Measurements from ENCODE around the gene PLXNC1. TPM values are rescaled to one million over a fixed set of nuclear protein-coding genes. Genes with fewer than 3 reads are reported as not detected.
A peak's percentile ranks its signal among the peaks of the same experiment; 100 is the strongest.

The PLXNC1 gene
- polyA plus RNA-seq, 1 donor from 2014 or later = 6.6 TPM

DNA sequence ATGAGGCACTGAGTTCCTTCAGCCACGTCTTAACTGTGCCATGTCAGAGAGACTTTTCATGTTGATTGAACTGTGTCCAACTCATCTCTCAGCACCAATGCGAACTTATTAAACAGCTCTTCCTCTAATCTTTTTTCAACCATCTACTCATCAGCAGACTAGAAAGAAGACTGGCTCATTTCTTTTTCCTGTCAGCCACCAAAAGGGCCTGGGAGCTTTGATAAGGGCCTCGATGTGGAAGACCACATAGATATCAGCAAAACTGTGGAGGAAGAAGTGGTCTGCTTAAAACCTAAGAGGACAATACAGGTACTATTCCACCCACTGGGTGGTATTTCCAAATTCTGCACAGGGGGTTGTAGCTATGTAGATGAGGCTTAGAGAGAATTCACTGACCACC lies 3.6 kb upstream of the PLXNC1 start:
- Mint-ChIP-seq H3K4me3 (peak overlapping the region in 1 of 4 donors; percentile 32), H3K4me1 (peaks cover 12 to 17% (median 14%) of the 10 kb centered on the region in 3 donors), H3K36me3 (no peaks in the 10 kb centered on the region), H3K27me3 (no peaks in the 10 kb centered on the region), H3K9me3 (peaks cover 0 to 1% (median 0%) of the 10 kb centered on the region in 3 donors), H3K27ac (peak overlapping the region in 1 of 3 donors; percentile 71)

DNA sequence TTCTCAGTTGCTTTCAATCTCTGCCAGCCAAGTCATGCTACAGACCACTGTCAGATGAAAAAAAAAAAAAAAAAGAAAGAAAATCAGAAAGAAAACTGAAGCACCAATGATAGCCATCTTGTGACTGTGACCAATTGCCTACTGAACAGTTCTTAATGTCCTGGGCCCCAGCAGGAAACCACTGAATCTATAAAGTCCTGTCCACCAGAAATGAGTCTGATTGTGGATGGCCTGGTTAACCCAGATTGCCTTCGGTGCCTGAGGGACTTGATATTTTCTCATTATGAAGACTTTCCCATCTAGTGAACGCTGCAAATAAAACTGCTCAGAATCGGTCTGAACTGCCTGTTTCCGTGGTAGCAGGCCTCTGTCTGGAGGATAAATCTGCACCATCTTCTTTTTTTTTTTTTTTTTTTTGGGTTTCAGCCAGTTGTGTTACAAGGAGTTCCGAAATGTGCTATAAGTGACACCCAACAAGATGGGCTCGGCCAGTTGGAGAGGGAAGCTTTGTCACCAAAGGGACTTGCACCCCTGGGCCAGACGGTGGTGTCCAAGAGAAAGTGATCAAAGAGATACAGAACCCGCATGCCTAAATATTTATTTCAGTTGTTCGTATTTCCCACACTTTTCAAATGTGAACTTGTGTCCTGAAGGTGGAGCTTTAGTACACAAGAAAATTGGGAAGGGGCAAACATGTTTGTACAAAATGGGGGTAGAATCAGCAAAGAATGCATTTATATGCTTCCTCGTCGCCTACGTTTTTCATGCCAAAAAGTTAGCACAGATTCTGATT lies 3.0 kb upstream of the PLXNC1 start:
- Mint-ChIP-seq H3K4me1 (peaks cover 12 to 17% (median 14%) of the 10 kb centered on the region in 3 donors), H3K27ac (no peak overlapping the region), H3K9me3 (peaks cover 0 to 1% (median 0%) of the 10 kb centered on the region in 3 donors), H3K4me3 (peak overlapping the region in 2 of 4 donors; percentile 45 to 87), H3K36me3 (no peaks in the 10 kb centered on the region), H3K27me3 (no peaks in the 10 kb centered on the region)

DNA sequence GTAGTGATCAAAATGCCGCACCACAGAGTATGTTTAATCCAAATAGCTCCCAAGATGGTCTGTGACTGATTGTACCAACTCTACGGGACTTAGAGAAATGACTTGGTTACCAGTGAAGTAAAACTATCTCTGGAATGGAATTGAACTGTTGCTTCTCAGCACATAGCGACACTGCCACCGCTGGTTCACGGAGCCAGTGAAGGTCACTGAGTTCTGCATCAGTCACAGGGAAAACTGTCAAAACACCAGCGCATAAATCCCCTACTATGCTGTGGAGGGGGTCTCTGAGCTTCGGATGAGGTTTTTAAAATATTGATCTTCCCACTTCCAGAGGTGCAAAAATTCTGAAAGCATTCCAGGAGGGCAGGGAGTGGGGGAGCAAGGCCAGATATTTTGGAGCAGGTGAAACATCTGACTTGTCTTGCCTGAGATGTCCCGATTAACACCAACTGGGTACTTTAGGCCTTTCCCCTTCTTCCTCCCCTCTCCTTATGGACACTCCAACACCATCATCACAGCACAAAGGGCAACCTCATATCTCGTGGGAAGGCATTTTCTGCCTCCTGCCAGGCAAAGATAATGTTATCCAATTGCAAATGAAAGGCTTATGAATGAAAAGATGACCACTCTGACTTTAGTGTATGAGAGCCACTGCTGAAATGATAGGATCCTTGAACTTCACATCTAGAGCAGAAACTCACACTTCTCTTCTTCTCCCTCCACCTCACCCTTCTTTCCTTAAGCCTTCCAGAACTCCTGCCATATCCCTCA lies 2.0 kb upstream of the PLXNC1 start:
- Mint-ChIP-seq H3K27me3 (no peaks in the 10 kb centered on the region), H3K9me3 (peaks cover 0 to 1% (median 0%) of the 10 kb centered on the region in 3 donors), H3K36me3 (no peaks in the 10 kb centered on the region), H3K4me3 (peak overlapping the region in 2 of 4 donors; percentile 49 to 87), H3K27ac (no peak overlapping the region), H3K4me1 (peaks cover 16 to 24% (median 20%) of the 10 kb centered on the region in 3 donors)

DNA sequence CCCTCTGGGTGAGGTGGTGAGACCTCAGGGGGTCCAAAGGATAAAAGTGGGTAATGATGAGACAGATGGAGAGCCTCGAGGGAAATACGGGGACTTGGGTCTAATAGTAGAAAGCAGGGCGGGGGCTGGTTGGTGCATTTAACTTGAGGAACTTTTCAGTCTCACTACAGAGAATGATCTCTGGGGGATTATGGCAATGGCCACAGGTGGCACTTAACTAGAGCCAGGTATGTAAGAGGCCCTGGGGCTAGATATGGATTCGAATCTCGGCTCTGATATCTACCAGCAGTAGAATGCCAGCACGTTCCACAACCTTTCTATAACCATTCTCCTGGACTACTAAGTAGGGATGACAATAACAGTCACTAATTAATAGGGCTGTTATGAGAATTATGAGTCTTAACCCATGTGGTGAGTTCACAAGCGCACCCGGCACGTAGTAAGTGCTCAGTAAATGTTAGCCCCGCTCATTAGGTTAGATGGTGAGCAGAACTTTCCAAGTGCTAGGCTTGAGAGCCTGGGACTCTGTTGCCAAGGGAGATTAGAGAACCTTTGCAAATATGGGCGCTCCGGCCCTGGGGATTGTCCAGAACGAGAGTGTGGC lies 888 bp upstream of the PLXNC1 start:
- H3K4me1 Mint-ChIP-seq = peaks cover 26 to 33% (median 30%) of the 10 kb centered on the region in 3 donors
- H3K9me3 Mint-ChIP-seq = peaks cover 0 to 1% (median 0%) of the 10 kb centered on the region in 3 donors

DNA sequence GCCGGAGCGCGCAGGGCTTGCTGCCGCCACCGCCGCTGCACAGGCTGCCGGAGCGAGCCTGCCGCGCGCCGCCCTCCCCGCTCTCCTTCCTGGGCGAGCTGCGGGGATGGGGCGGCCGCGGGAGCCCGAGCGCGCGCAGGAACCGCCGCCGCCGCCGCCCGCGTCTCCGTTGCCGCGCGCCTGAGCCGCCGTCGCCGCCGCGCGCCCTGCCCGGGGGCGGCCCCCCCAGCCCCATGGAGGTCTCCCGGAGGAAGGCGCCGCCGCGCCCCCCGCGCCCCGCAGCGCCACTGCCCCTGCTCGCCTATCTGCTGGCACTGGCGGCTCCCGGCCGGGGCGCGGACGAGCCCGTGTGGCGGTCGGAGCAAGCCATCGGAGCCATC lies 352 bp downstream of the PLXNC1 start:
- Mint-ChIP-seq H3K9me3 (no peaks in the 10 kb centered on the region), H3K4me3 (peak overlapping the region; percentile 89 to 97 (median 96)), H3K27ac (no peak overlapping the region), H3K27me3 (no peaks in the 10 kb centered on the region), H3K4me1 (peaks cover 31 to 45% (median 41%) of the 10 kb centered on the region in 3 donors), H3K36me3 (no peaks in the 10 kb centered on the region)

More for the DNA sequence above, 888 bp upstream of the PLXNC1 start:
- H3K4me3 Mint-ChIP-seq = peak overlapping the region; percentile 87 to 94 (median 90)
- no peaks in the 10 kb centered on the region for H3K27me3 Mint-ChIP-seq
- H3K36me3 Mint-ChIP-seq = no peaks in the 10 kb centered on the region
- H3K27ac Mint-ChIP-seq = peak overlapping the region; percentile 49 to 91 (median 86)

- Mint-ChIP-seq H3K27me3 (no peaks in the 10 kb centered on the region), H3K4me1 (peaks cover 36 to 48% (median 44%) of the 10 kb centered on the region in 3 donors), H3K36me3 (no peaks in the 10 kb centered on the region), H3K4me3 (peak overlapping the region; percentile 97 to 98 (median 98)), H3K27ac (peak overlapping the region in 2 of 3 donors; percentile 19 to 50), H3K9me3 (no peaks in the 10 kb centered on the region)
These were observed 873 bp downstream of the PLXNC1 start for GRCh38 chr12:94149119-94149780.

DNA sequence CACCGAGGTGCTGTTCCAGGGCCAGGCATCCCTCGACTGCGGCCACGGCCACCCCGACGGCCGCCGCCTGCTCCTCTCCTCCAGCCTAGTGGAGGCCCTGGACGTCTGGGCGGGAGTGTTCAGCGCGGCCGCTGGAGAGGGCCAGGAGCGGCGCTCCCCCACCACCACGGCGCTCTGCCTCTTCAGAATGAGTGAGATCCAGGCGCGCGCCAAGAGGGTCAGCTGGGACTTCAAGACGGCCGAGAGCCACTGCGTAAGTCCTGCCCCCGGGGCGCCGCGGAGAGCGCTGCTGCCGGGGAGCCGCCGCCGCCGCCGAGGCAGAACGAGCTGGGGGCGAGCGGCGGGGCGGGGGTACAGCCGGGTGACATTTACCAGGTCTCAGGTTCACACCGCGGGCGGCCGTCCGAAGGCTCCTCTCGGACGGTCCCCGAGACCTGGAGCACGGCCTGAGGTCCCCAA lies 1.4 kb downstream of the PLXNC1 start:
- Mint-ChIP-seq H3K27me3 (no peaks in the 10 kb centered on the region), H3K9me3 (no peaks in the 10 kb centered on the region), H3K36me3 (no peaks in the 10 kb centered on the region), H3K4me3 (peak overlapping the region; percentile 97 to 98 (median 98)), H3K27ac (peak overlapping the region in 2 of 3 donors; percentile 19 to 50), H3K4me1 (peaks cover 38 to 48% (median 44%) of the 10 kb centered on the region in 3 donors)

DNA sequence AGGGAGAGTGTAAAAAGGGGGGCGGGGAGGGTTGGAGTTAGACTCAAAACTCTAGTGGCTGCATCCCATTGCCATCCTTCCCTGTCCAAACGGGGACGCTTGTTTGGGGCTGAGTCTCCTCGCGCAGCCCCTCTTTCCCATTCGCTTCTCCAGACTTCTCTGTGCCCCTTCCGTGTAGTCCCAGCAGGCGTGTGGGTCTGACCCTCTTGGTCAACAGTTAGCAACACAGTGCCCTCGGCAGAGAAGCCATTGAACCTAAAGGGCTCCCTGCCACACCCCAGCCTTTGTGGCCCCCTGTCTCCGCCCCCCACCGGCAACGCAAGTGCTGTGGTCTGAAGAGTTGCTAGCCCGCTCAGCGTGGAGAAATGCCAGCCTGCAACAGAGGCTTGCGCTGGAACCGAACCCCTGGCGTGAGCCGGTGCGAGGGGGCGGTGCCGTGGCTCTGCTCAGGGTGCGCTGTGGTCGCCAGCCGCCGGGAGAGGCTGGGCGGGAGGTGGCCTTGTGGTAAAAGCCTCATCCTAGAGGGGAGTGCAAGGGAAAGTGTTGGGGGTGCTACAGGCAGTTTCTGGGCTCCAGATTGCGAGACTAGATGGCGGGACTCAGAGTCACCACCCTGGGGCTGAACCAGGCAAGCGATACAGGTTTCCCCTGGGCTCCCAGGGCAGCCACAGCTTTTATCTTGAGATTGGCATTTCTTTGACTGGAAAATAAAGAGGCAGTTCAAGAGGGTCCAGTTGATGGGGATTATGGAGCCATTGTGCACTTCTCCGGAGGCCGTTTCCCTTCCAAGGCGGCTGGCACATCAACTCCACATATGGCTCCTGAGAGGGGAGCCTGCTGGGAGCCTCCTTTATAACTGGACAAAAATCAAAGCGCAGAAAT lies 2.1 kb downstream of the PLXNC1 start:
- H3K4me1 Mint-ChIP-seq = peaks cover 41 to 51% (median 46%) of the 10 kb centered on the region in 3 donors
- H3K27me3 Mint-ChIP-seq = no peaks in the 10 kb centered on the region
- no peaks in the 10 kb centered on the region for H3K9me3 Mint-ChIP-seq
- H3K27ac Mint-ChIP-seq = peak overlapping the region in 2 of 3 donors; percentile 47 to 50
- H3K4me3 Mint-ChIP-seq = peak overlapping the region; percentile 97 to 98 (median 98)
- H3K36me3 Mint-ChIP-seq = no peaks in the 10 kb centered on the region

GRCh38 chr12:94151582-94151981 lies 3.2 kb downstream of the PLXNC1 start:
- peaks cover 46 to 50% (median 47%) of the 10 kb centered on the region in 3 donors for H3K4me1 Mint-ChIP-seq
- no peaks in the 10 kb centered on the region for H3K27me3 Mint-ChIP-seq
- H3K27ac Mint-ChIP-seq = peak overlapping the region in 2 of 3 donors; percentile 50 to 89
- no peaks in the 10 kb centered on the region for H3K36me3 Mint-ChIP-seq
- peak overlapping the region; percentile 97 to 98 (median 98) for H3K4me3 Mint-ChIP-seq
- no peaks in the 10 kb centered on the region for H3K9me3 Mint-ChIP-seq

DNA sequence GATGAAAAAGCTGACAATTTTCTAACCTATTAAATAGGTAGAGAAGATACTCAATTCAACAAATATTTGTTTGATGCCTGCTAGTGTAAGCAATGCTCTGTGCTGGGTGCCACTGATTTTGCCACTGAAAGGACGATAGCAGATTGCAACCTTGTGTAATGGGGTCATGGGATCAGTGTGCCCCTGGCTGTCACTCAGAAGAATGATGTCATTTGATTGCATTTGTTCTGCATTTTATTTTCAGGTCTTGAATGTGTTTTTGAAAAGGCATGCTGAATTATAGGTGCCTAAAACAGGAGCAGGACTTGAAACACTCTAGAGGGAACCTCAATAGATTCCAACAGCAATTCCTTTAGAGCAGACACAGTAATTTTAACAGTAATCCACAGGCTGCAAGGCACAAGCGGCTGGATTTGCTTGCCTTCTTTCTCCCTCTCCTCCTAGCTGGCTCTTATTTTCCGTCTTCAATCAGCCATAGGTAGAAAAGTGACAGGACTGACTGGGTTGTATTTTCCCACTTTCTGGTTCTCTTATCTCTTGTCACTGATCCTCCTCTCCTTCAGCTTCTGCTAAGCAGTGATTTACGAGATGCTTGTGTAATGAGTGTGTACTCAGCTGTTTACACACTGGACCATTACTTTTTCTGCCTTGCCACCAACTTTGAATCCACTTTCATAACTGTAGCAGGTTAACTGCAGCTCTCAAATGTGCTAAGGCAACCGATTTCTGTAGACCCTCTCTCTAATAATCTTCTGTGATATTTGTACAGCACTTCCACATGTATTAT lies 4.1 kb downstream of the PLXNC1 start:
- Mint-ChIP-seq H3K36me3 (no peaks in the 10 kb centered on the region), H3K9me3 (no peaks in the 10 kb centered on the region), H3K4me1 (peaks cover 45 to 51% (median 47%) of the 10 kb centered on the region in 3 donors), H3K27me3 (no peaks in the 10 kb centered on the region), H3K4me3 (peak overlapping the region; percentile 66 to 98 (median 97)), H3K27ac (peak overlapping the region; percentile 50 to 89 (median 53))

DNA sequence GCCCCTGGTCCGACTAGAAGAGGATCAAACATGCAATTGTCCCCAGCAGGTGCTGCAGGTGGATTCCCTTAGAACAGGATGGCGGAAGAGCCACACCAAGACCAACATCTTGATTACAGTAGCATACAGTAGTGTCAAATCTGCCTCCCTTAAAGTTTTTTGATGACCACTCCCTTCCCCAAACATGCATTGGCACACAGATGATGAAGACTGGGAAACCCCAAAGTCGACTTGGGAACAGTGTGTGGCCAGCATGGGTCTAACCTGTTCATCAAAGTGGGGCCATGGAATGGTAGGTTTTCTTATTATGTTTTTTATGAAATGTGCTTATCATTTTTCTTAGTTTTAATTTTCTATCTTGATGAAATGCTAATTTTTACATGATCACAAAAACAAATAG lies 8.8 kb downstream of the PLXNC1 start:
- Mint-ChIP-seq H3K4me1 (peaks cover 47 to 62% (median 53%) of the 10 kb centered on the region in 3 donors), H3K4me3 (peak overlapping the region in 2 of 4 donors; percentile 51 to 86), H3K27ac (peak overlapping the region in 1 of 3 donors; percentile 37), H3K27me3 (no peaks in the 10 kb centered on the region), H3K9me3 (no peaks in the 10 kb centered on the region), H3K36me3 (peaks cover 3% of the 10 kb centered on the region)

- peak overlapping the region in 1 of 3 donors; percentile 9 for H3K27ac Mint-ChIP-seq
- peaks cover 4% of the 10 kb centered on the region for H3K36me3 Mint-ChIP-seq
- peaks cover 43 to 61% (median 49%) of the 10 kb centered on the region in 3 donors for H3K4me1 Mint-ChIP-seq
- H3K4me3 Mint-ChIP-seq = peak overlapping the region in 3 of 4 donors; percentile 17 to 86 (median 30)
- no peaks in the 10 kb centered on the region for H3K9me3 Mint-ChIP-seq
- H3K27me3 Mint-ChIP-seq = no peaks in the 10 kb centered on the region
These were observed 9.6 kb downstream of the PLXNC1 start for GRCh38 chr12:94157981-94158411.

DNA sequence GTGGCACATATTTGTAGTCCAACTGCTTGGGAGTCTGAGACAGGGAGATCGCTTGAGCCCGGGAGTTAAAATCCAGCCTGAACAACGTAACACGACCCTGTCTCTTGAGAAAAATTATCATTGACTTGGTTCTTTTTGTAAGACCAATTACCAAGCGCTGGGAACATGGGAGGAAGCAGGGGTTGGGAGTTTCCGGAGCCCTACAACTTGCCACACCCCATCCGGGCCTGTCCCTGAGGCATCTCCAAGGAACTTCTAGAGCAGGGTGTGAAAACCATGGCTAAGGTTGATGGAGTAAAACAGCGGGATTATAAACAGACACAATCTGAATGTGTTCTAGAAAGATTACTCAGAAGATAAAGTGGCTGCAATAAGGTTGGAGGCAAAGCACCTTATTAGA lies 10.3 kb downstream of the PLXNC1 start:
- Mint-ChIP-seq H3K4me3 (no peak overlapping the region), H3K4me1 (peaks cover 40 to 57% (median 50%) of the 10 kb centered on the region in 3 donors), H3K27me3 (no peaks in the 10 kb centered on the region), H3K9me3 (no peaks in the 10 kb centered on the region), H3K27ac (peak overlapping the region in 1 of 3 donors; percentile 9), H3K36me3 (peaks cover 4% of the 10 kb centered on the region)

Data from IgD-negative memory B cell (primary cell).